ENCODE data around the gene NWD2.

DNA sequence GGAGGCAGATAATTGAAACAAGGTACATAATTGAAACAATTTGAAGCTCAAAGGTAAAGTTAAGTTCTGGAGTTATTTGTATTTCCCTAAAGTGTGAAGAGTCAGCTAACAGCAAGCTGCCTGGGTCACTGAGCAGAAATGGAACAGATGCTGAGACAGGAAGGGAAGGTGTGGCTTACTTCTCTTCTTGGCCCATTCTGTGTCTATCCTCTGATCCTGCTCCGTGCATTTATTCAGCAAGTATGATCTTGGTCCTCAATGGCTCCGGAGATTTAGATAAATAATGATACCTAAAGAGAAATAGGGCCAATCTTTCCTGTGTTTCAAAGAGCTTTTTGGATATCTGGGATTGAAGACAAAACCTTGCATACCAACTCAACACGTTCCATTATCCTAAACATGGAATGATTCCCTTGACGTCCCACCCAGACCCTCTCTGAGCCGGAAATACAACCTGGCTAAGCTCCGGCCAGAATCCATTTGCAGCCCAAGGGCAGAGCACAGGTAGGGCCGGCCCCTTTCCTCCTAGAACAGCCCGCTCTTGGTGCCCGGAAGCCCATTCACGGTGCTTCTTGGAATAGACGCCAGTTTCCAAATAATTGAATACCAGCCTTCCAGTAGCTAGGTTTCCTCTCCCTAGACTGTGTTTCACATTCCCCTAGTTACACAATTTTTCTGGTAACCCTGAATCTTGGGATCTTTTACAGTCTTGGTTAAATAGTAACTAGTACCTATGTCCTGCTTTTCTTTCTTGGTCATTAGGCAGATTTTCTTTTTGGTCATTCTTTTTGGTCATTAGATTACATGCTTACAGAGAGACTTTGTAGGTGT lies 211.0 kb downstream of the NWD2 start:
- TF ChIP-seq ZNF274 (IDR thresholded peaks at IDR 0.05; ENCODE audit: low read depth, low read length) (no peak), SUZ12 (IDR thresholded peaks at IDR 0.05; ENCODE audit: extremely low read depth, insufficient read depth, insufficient read length) (no peak)

Data from NT2/D1 (cell line).